HG02970 (cell line): Measurements from ENCODE around the gene C9orf85.
"Not testable (repeated sequence)": the region's sequence is repeated elsewhere in the genome, so short reads cannot be mapped to it uniquely, and the experiment has no call there.

ENCODE experiments used
- ATAC-seq: cut with Tn5 transposase; IDR thresholded peaks from one replicate; pipeline ENCODE4 v1.9.1; 2021; ENCODE audit warnings: mild to moderate bottlenecking, moderate library complexity, moderate number of reproducible peaks; ENCODE audit not compliant: unreplicated experiment, low FRiP score

Gene C9orf85

DNA sequence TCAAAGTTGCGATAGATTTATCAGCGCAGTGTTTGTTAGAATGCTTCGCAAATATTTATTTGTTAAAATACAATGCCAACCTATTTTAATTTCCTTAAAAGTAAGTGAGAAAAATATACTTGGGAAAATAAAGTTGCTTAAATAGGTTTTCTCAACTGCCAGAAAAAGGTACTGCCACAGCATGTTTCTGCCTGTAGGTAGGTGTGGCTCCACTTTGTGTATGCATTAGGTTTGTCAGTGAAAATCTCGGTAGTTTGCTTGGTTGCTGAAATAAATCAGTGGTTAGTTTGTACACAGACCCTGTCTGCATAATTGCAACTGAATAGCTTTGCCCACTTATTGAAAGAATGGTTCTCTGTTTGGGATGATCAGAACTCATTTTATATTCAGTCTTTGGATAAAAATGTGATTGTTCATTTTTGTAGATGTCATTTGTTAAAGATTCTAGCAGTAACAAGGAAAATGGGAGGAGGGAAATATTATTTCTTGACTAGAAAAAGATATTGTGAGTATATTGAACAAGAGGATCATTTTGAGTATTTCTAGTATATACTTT lies 25.7 kb downstream of the C9orf85 start:
- no peak for ATAC-seq

- ATAC-seq: no peak
Observed at GRCh38 chr9:71937898-71938297, 26.5 kb downstream of the C9orf85 start.

- ATAC-seq: no peak
Observed at GRCh38 chr9:71941060-71941568, 29.7 kb downstream of the C9orf85 start.

GRCh38 chr9:71941998-71942567 lies 30.6 kb downstream of the C9orf85 start:
- ATAC-seq: no peak

DNA sequence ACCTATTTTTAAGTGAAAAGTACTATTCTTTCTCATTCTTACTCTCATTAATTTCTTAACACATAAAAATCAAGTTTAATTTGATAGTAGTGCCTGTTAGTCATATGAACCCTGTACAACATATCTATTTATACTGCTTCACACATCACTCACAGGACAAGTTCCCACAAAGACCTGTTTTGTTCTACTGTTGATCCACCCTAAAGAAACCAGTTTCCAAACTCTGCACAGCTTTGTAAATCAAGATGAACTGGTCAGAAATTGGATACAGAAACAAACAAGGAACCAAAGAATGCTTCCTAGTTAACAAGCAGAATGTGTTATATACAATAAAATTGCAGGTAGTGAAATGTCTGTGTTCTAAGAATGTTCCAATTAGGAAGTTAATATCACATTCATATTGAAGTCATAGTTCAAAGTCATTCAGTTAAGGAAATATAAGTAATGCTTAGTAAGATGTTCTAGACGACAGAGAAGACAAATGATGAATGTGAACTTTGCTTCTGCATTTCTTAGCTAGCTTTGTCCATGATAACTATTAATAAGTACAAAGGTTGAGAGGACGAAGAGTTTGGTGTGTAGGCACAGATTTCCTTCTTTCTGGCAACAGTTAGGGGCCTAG lies 33.4 kb downstream of the C9orf85 start:
- ATAC-seq: no peak

DNA sequence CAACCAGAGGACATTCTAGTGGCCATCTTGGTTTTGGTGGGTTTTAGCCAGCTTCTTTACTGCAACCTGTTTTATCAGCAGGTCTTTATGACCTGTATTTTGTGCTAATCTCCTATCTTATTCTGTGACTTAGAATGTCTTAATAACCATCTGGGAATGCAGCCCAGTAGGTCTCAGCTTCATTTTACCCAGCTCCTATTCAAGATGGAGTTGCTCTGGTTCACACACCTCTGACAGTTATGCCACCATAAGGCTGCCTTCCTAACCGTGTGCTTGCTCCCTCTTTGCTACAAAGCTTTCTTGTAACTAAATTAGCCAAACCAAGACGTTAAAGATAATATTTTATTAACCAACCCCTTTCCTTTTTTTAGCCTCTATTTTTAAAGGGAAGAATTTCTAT lies 43.2 kb downstream of the C9orf85 start:
- not testable (repeated sequence) for ATAC-seq

DNA sequence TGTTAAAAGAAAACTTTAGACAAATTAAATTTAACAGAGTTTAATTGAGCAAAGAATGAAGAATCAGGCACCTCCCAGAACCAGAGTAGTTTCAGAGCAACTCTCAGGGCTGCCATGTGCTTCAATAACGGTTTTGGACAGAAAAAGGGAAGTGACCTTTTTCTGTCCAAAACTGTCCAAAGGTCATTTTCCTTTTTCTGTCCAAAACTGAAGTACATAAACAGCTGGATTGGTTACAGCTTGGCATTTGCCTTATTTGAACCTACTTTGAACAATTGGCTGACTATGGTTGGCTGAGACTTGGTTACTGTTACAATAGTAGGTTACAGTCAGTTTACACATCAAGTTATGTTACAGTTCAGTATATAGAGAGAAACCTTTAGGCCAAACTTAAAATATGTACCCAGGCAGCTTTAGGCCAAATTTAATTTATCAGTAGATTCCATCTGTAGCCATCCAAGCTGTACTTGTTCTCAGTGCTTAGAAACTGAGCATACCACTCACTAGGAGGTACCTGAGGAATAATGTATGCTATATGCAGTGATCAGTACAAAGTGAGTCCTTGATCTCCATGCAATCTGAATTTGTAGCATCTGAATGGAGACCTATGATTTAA lies 44.0 kb downstream of the C9orf85 start:
- ATAC-seq: no peak

DNA sequence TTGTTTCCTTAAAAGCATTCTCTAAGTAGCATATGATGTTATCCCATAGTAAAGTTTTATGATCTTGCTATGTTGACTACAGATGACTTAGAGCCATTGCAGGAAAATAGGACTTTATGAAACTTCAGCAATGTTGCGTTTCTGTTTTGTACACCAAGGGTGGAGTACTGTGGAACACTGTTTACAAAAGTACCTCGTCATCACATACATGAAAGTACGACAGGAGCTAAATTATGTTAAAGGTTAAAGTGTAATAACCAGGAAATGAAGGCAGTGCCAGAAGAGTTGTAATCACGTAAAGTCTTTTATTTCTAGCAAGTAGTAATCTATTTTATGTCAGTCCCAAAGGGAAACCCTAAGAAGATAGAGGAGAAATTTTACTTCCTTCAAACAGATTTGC lies 50.9 kb downstream of the C9orf85 start:
- ATAC-seq: no peak

GRCh38 chr9:71963471-71963996 lies 52.1 kb downstream of the C9orf85 start:
- ATAC-seq: not testable (repeated sequence)

DNA sequence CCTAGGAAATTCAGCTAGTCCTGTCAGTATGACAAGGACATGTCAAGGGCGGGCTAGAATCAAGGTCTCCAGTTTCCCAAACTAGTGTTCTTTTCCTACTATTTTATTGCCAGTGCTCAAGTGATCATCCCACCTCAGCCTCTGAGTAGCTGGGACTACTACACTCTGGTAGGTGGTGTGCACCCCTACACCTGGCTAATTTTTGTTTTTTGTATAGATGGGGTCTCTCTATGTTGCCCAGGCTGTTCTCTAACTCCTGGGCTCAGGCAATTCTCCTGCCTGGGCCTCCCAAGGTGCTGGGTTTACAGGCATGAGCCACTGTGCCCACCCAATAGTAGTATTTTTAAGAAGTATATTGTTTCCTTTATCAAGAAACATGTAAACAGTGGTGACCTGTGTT lies 54.0 kb downstream of the C9orf85 start:
- no peak for ATAC-seq

DNA sequence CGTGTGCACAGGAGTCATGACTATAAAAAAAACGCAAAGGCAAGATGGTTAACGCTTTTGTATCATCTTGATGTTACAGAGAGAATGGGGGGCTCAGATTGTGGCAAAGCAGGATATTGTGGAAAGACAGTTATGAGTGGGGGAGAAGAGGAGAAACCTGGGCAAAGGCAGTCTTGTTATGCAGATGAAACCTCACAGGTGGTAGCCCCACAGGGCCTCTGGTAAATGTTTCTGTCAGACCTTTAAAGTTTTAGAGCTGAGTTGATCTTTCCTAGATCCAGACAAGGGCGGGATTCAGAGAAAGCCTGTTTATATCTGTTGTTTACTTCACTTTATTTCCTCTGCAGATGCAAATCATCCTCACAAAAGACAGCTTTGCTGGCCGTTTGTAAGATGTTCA lies 55.2 kb downstream of the C9orf85 start:
- no peak for ATAC-seq

DNA sequence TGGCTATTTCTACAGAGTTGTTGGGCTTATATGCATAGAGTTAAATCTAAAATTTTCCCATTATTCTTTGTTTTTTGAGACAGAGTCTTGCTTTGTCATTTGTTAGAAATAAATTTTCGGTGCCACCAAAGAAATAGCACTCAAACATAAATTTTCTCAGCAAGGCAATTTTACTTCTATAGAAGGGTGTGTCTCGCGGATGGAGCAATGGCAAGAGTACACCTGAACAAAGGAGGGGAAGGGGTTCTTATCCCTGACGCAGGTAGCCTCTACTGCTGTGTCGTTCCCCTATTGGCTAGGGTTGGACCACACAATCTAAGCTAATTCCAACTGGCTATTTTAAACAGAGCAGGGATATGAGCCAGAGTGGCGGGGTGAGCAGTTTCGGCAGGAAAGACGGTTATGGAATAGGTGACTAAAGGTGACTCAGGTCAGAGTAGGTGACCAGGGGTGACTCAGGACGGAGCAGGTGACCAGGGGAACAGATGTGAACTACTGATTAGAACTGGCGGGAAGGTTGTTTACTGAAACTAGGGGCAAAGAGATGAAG lies 57.2 kb downstream of the C9orf85 start:
- ATAC-seq: no peak

DNA sequence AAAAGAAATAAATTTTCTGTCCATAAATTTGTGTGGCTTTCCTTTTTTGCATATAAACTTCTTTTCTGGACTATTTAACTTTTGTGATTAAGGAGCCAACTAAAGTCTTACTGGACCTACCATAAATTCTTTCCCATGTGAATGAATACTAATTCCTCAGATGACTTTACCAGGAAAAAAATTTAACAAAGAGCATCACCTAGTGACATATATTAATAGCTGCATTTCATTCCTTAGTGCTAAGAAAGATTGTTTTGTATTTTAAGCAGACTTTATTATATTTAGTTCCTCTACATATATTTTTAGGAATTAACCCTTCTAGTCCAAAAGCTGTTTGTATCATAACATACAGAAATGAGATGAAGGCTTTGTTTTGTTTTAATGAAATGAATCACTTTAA lies 64.4 kb downstream of the C9orf85 start:
- no peak for ATAC-seq

DNA sequence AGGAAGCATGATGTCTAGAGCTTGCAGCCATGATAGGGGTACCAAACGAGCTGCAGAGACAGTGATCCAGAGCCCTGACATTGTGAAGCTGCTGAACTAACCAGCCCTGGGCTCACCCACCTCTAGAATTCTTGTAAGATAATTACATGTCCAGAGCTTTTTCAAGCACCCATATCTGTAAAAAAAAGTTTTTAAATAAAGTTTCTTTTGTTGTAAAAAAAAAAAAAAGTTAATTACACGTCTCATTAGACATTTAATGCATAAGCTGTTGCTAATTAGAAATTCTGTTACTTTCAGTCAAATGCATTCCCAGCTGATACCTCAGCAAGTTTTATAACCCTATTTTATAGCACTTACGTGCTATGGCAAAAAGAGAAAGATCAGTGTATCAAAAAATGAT lies 65.6 kb downstream of the C9orf85 start:
- ATAC-seq: no peak

DNA sequence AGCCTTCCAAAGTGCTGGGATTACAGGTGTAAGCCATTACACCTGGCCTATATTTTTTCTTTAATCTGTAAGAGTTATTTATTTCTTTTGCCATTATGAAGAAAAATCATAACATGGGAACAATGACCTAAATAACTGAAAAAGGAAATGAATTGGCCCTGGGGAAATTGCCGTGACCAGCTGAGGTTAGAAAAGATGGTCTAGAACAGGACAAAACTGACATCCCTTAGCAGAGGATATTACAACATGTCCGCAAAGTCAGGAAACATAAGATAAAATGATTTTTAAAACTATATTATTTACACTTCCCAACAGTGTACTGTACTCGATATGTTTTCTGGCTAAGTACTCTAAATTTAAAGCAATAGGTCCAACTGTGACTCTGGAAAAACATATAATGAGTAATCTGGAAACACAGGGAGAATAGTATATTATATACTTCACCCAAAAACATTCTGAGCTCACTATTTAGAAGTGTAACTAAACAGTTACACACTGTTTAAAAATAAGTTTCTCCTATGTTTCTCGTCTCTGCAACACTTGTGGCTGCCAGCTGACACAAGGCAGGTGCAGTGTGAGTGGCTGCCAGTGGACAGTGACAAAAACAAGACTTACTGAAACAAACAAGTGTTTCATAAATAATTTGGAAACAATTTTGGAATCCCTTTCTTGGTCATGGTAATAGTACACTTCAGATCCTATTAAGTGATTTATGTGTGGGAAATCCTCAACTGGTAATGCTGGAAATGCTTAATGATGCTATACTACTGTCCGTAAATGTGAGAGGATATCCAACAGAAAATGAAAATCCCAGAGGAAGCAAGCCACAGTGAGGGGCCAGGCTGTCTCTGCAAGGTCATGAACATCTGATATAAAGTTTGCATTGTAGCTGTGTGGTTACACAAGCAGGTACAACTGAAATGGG lies 69.1 kb downstream of the C9orf85 start:
- ATAC-seq: no peak

- no peak for ATAC-seq
Observed at GRCh38 chr9:71981944-71982343, 70.5 kb downstream of the C9orf85 start.

- no peak for ATAC-seq
Observed at GRCh38 chr9:71984403-71984802, 73.0 kb downstream of the C9orf85 start.

DNA sequence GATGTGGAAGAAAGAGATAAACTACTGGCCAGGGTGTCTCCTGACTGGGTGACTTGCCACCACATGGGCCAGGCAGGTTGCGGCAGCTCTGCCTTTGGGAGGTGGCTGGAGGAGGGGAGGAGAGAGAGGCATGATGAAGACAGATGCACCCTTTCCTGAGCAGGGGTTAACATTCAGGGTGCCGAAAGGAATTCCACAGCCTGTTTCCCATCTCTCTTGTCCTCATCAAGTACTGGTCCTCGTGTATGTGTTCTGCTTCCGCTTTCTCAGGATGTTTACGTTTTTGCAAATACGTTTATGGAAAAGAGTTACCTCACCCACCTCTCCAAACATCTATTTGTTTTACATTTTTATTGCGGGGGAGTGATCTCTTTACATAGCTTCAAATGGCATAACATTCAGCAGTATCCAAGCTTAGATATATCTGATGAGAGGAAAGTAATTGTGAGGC lies 73.4 kb downstream of the C9orf85 start:
- ATAC-seq: no peak

- ATAC-seq: no peak
Observed at GRCh38 chr9:71985297-71985911, 74.0 kb downstream of the C9orf85 start.

DNA sequence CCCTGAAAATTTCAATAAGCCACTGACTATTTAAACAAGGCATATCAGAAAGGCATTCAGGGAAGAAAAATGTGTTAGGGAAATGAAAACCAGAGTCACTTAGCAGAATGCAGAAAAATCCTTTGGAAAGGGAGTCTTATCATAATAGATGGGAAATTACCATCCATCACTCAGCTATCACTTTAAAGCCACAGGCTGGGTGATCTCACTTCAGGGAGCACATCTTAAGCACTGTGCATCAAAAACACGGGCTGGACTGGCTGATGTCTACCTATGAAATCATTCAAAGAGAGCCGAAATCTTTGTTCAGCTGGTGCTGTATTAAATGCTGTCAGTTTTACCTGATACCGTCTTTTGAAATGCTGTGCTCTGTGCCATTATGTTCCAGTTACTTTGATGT lies 75.5 kb downstream of the C9orf85 start:
- ATAC-seq: no peak
